ENCODE data around the gene SNAPC2.
"Not testable (repeated sequence)": the region's sequence is repeated elsewhere in the genome, so short reads cannot be mapped to it uniquely, and the experiment has no call there.

SNAPC2 gene

GRCh38 chr19:7933411-7933810 lies 13.3 kb downstream of the SNAPC2 start:
- DNase-seq (ENCODE audit: low read depth): no peak

GRCh38 chr19:7933828-7934725 lies 13.9 kb downstream of the SNAPC2 start:
- no peak for DNase-seq (ENCODE audit: low read depth)

GRCh38 chr19:7934766-7935165 lies 14.6 kb downstream of the SNAPC2 start:
- DNase-seq (ENCODE audit: low read depth): no peak

GRCh38 chr19:7940841-7941240 lies 20.7 kb downstream of the SNAPC2 start:
- DNase-seq (ENCODE audit: low read depth): no peak

GRCh38 chr19:7941895-7942596 lies 21.9 kb downstream of the SNAPC2 start:
- DNase-seq (ENCODE audit: low read depth): no peak

GRCh38 chr19:7942981-7943443 lies 22.9 kb downstream of the SNAPC2 start:
- no peak for DNase-seq (ENCODE audit: low read depth)

GRCh38 chr19:7943444-7944176 lies 23.5 kb downstream of the SNAPC2 start, which contains the start of gene TIMM44:
TSS of gene TIMM44 (minus strand) at chr19:7943666. CDS start at chr19:7943651, 15 bp downstream.
- DNase-seq (ENCODE audit: low read depth): peak; percentile 91

GRCh38 chr19:7944177-7944761 lies 24.1 kb downstream of the SNAPC2 start:
- DNase-seq (ENCODE audit: low read depth): peak; percentile 69

- no peak for DNase-seq (ENCODE audit: low read depth)
These were observed 27.8 kb downstream of the SNAPC2 start for GRCh38 chr19:7947939-7948338.

- DNase-seq (ENCODE audit: low read depth): no peak
These were observed 32.9 kb downstream of the SNAPC2 start for GRCh38 chr19:7953060-7953459.

- DNase-seq (ENCODE audit: low read depth): no peak
These were observed 33.4 kb downstream of the SNAPC2 start for GRCh38 chr19:7953576-7953975.

GRCh38 chr19:7955696-7956095 lies 35.6 kb downstream of the SNAPC2 start:
- no peak for DNase-seq (ENCODE audit: low read depth)

- DNase-seq (ENCODE audit: low read depth): no peak
These were observed 39.1 kb downstream of the SNAPC2 start for GRCh38 chr19:7959211-7959610.

- DNase-seq (ENCODE audit: low read depth): not testable (repeated sequence)
These were observed 40.9 kb downstream of the SNAPC2 start for GRCh38 chr19:7961082-7961481.

GRCh38 chr19:7961920-7962626 lies 41.9 kb downstream of the SNAPC2 start:
- no peak for DNase-seq (ENCODE audit: low read depth)

- no peak for DNase-seq (ENCODE audit: low read depth)
These were observed 42.6 kb downstream of the SNAPC2 start for GRCh38 chr19:7962644-7963268.

- no peak for DNase-seq (ENCODE audit: low read depth)
These were observed 43.4 kb downstream of the SNAPC2 start for GRCh38 chr19:7963566-7963965.

- no peak for DNase-seq (ENCODE audit: low read depth)
These were observed 45.2 kb downstream of the SNAPC2 start for GRCh38 chr19:7965259-7965841.

- no peak for DNase-seq (ENCODE audit: low read depth)
These were observed 46.0 kb downstream of the SNAPC2 start for GRCh38 chr19:7965921-7966665.

All from stimulated activated CD8-positive, alpha-beta memory T cell treated with anti-CD3 and anti-CD28 coated beads, Interleukin-15, amount 100 ng/mL, for 24 hours (primary cell).